Fibroblast of pulmonary artery (primary cell): ENCODE data around the gene LRP1B.
A peak's percentile ranks its signal among the peaks of the same experiment; 100 is the strongest.

Experiments
- DNase-seq: peaks from one replicate; pipeline ENCODE4 v3.0.0-alpha.2; 2010; ENCODE audit warnings: low read depth
- H3K4me3 ChIP-seq: replicated peaks from 2 replicates; pipeline ENCODE4 v1.5.1; 2011; ENCODE audit warnings: low read depth, mild to moderate bottlenecking, control low read depth, low read length, moderate library complexity
- CTCF ChIP-seq: IDR thresholded peaks from 2 replicates; pipeline ENCODE4 v1.5.1; 2011; ENCODE audit warnings: mild to moderate bottlenecking, control low read depth, low read length, inconsistent platforms; ENCODE audit errors: missing control alignments

The LRP1B gene

GRCh38 chr2:142119347-142119746 is 11.5 kb downstream of the LRP1B start:
- H3K4me3 ChIP-seq: no peak overlapping the region
- no peak for TF ChIP-seq CTCF
- no peak for DNase-seq

- DNase-seq: peak; percentile 94
Measured at GRCh38 chr2:142112757-142113221, 18.0 kb downstream of the LRP1B start.

GRCh38 chr2:142104134-142104758 is 26.6 kb downstream of the LRP1B start:
- no peak for DNase-seq
- no peak for TF ChIP-seq CTCF
- H3K4me3 ChIP-seq: no peak overlapping the region

More at GRCh38 chr2:142112757-142113221, 18.0 kb downstream of the LRP1B start:
- peak; percentile 61 for TF ChIP-seq CTCF
- H3K4me3 ChIP-seq: no peak overlapping the region

GRCh38 chr2:142100970-142101369 is 29.8 kb downstream of the LRP1B start:
- no peak for DNase-seq
- no peak for TF ChIP-seq CTCF
- no peak overlapping the region for H3K4me3 ChIP-seq

- TF ChIP-seq CTCF: no peak
Measured at GRCh38 chr2:142100139-142100873, 30.5 kb downstream of the LRP1B start.

GRCh38 chr2:142097711-142098110 is 33.1 kb downstream of the LRP1B start:
- H3K4me3 ChIP-seq: no peak overlapping the region

More at GRCh38 chr2:142100139-142100873, 30.5 kb downstream of the LRP1B start:
- DNase-seq: no peak
- no peak overlapping the region for H3K4me3 ChIP-seq

More at GRCh38 chr2:142097711-142098110, 33.1 kb downstream of the LRP1B start:
- no peak for TF ChIP-seq CTCF
- DNase-seq: no peak
